Measurements from ENCODE around the gene CLEC18C.
"Not testable (repeated sequence)": the region's sequence is repeated elsewhere in the genome, so short reads cannot be mapped to it uniquely, and the experiment has no call there.

DNA sequence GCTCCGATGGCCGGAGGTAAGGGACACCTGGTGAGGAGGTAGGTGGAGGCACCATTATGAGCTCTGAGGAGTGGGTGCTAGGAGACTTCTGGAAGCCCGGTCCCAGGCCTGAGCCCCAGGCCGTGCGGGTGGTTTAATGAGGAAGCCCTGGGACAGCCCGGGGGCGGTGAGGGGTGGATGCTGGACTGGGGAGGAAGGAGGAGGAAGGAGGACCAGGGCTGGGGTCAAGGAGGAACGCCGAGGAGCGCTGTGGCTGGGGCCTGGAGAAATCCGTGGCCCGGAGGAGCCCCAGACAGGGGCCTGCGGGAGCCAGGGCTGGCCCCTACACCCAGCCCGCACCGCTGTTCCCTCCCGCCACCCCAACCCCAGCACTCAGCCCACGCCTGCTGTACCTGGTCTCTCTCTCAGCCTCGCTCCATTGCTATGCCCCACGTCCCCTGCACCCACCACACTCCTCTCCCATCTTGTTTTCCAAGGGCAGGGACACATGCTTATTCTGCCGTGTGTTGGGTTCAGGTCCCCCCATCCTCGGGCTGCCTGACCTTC, 873 bp downstream of the CLEC18C start:
- TF ChIP-seq POLR2A (IDR thresholded peaks at IDR 0.05; ENCODE audit: borderline replicate concordance, extremely low read depth, insufficient read depth, insufficient read length); POLR2AphosphoS5 (IDR thresholded peaks at IDR 0.05; ENCODE audit: low read depth, low read length): not testable (repeated sequence)
- TF ChIP-seq, protein P1, sequence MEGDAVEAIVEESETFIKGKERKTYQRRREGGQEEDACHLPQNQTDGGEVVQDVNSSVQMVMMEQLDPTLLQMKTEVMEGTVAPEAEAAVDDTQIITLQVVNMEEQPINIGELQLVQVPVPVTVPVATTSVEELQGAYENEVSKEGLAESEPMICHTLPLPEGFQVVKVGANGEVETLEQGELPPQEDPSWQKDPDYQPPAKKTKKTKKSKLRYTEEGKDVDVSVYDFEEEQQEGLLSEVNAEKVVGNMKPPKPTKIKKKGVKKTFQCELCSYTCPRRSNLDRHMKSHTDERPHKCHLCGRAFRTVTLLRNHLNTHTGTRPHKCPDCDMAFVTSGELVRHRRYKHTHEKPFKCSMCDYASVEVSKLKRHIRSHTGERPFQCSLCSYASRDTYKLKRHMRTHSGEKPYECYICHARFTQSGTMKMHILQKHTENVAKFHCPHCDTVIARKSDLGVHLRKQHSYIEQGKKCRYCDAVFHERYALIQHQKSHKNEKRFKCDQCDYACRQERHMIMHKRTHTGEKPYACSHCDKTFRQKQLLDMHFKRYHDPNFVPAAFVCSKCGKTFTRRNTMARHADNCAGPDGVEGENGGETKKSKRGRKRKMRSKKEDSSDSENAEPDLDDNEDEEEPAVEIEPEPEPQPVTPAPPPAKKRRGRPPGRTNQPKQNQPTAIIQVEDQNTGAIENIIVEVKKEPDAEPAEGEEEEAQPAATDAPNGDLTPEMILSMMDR (IDR thresholded peaks at IDR 0.05 in 2 of 3, conservative IDR thresholded peaks at IDR 0.05 in 1 of 3; ENCODE audit: borderline replicate concordance in 1 of 3, insufficient read depth in 1 of 3, low read depth in 2 of 3, low read length in 2 of 3) = not testable (repeated sequence)
